ENCODE results near the gene RAPGEF3.

The RAPGEF3 gene

DNA sequence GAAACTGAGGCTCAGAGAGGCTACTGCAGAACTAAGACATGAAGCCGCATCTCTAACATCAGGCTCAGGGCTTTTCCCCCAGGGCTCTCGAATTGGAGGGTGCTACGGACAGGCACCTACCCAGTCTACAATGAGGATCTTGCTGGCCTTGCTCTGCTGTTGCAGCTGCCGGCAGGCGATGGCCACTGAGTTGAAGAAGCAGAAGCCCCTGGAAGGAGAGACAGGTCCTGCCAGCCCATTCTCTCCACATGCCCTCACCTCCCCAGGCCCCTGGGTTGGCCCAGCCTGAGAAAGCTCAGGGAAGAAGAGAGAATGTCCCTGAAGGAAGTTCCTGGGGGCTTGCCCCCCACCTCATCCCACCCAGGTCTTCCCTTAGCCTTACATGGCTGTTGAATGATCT, 30.5 kb upstream of the RAPGEF3 start:
- TF ChIP-seq ISL1 (CRISPR knock-in tag; IDR thresholded peaks at IDR 0.05) (no peak), ZFP30 (CRISPR knock-in tag; IDR thresholded peaks at IDR 0.05) (no peak), OSR1 (CRISPR knock-in tag; IDR thresholded peaks at IDR 0.05) (no peak), RARB (CRISPR knock-in tag; IDR thresholded peaks at IDR 0.05) (no peak)
- ATAC-seq = no peak

GRCh38 chr12:47787596-47788319, 29.1 kb upstream of the RAPGEF3 start:
- TF ChIP-seq BACH2 (CRISPR knock-in tag; IDR thresholded peaks at IDR 0.05; ENCODE audit: borderline replicate concordance) (no peak), ZNF565 (CRISPR knock-in tag; conservative IDR thresholded peaks at IDR 0.05; ENCODE audit: low read depth) (no peak), ZC3H10 (CRISPR knock-in tag; IDR thresholded peaks at IDR 0.05) (no peak), ZFP30 (CRISPR knock-in tag; IDR thresholded peaks at IDR 0.05) (no peak), SNAI2 (CRISPR knock-in tag; IDR thresholded peaks at IDR 0.05) (no peak), ZFP3 (CRISPR knock-in tag; IDR thresholded peaks at IDR 0.05) (no peak), RARB (CRISPR knock-in tag; IDR thresholded peaks at IDR 0.05) (no peak), OSR1 (CRISPR knock-in tag; IDR thresholded peaks at IDR 0.05) (no peak), POU6F1 (CRISPR knock-in tag; IDR thresholded peaks at IDR 0.05; ENCODE audit: borderline replicate concordance, low read depth) (no peak), TCF4 (CRISPR knock-in tag; IDR thresholded peaks at IDR 0.05; ENCODE audit: borderline replicate concordance) (no peak), PPARA (CRISPR knock-in tag; IDR thresholded peaks at IDR 0.05; ENCODE audit: borderline replicate concordance) (no peak), GLIS3 (CRISPR knock-in tag; IDR thresholded peaks at IDR 0.05) (no peak), ZNF70 (CRISPR knock-in tag; IDR thresholded peaks at IDR 0.05) (no peak), CSRNP3 (CRISPR knock-in tag; IDR thresholded peaks at IDR 0.05) (no peak), ESRRG (CRISPR knock-in tag; IDR thresholded peaks at IDR 0.05) (no peak), ZNF8 (CRISPR knock-in tag; IDR thresholded peaks at IDR 0.05) (no peak), TSHZ2 (CRISPR knock-in tag; IDR thresholded peaks at IDR 0.05) (no peak), ARNTL (CRISPR knock-in tag; IDR thresholded peaks at IDR 0.05; ENCODE audit: borderline replicate concordance, low read depth) (no peak)
- TF ChIP-seq, protein P1, sequence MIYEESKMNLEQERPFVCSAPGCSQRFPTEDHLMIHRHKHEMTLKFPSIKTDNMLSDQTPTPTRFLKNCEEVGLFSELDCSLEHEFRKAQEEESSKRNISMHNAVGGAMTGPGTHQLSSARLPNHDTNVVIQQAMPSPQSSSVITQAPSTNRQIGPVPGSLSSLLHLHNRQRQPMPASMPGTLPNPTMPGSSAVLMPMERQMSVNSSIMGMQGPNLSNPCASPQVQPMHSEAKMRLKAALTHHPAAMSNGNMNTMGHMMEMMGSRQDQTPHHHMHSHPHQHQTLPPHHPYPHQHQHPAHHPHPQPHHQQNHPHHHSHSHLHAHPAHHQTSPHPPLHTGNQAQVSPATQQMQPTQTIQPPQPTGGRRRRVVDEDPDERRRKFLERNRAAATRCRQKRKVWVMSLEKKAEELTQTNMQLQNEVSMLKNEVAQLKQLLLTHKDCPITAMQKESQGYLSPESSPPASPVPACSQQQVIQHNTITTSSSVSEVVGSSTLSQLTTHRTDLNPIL (CRISPR knock-in tag; IDR thresholded peaks at IDR 0.05; ENCODE audit: low read depth) = no peak
- TF ChIP-seq, protein P2, sequence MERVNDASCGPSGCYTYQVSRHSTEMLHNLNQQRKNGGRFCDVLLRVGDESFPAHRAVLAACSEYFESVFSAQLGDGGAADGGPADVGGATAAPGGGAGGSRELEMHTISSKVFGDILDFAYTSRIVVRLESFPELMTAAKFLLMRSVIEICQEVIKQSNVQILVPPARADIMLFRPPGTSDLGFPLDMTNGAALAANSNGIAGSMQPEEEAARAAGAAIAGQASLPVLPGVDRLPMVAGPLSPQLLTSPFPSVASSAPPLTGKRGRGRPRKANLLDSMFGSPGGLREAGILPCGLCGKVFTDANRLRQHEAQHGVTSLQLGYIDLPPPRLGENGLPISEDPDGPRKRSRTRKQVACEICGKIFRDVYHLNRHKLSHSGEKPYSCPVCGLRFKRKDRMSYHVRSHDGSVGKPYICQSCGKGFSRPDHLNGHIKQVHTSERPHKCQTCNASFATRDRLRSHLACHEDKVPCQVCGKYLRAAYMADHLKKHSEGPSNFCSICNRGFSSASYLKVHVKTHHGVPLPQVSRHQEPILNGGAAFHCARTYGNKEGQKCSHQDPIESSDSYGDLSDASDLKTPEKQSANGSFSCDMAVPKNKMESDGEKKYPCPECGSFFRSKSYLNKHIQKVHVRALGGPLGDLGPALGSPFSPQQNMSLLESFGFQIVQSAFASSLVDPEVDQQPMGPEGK (CRISPR knock-in tag; IDR thresholded peaks at IDR 0.05; ENCODE audit: borderline replicate concordance) = no peak
- ATAC-seq = no peak

DNA sequence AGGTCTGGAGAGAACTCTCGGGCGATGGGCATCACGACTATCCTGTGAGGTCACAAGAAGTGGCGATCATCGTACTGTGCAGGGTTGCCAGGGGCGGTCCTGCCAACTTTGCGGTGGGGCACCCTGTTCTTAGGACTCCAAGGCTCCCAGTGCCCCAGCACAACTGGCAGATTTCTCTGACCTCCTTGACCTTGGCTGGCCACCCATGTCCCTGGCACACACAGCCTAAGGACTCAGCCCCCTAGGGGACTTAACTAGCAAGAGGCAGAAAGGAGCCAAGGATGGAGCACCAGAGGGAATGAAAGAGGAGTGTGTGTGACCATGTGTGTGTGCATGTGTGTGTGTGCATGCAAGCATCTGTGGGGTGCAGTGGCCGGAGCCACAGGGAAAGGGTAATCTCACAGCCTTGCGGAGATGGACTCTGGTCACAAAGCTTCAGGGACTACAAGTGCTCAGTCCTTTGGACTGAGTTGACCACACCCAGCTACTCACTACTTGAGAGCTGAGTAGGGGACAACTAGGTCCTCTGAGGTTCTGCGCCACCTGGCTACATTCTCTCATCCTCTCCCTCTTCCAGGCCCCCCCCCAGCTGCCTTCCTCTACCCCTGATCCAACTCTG, 28.1 kb upstream of the RAPGEF3 start:
- no peak for ATAC-seq
- TF ChIP-seq TCF4 (CRISPR knock-in tag; IDR thresholded peaks at IDR 0.05; ENCODE audit: borderline replicate concordance) (no peak), ZNF8 (CRISPR knock-in tag; IDR thresholded peaks at IDR 0.05) (no peak), PPARA (CRISPR knock-in tag; IDR thresholded peaks at IDR 0.05; ENCODE audit: borderline replicate concordance) (no peak), ZFP3 (CRISPR knock-in tag; IDR thresholded peaks at IDR 0.05) (no peak), ZFP30 (CRISPR knock-in tag; IDR thresholded peaks at IDR 0.05) (no peak), CSDC2 (CRISPR knock-in tag; IDR thresholded peaks at IDR 0.05) (no peak), SNAI2 (CRISPR knock-in tag; IDR thresholded peaks at IDR 0.05) (no peak), ESRRG (CRISPR knock-in tag; IDR thresholded peaks at IDR 0.05) (no peak), RARB (CRISPR knock-in tag; IDR thresholded peaks at IDR 0.05) (no peak), TSHZ2 (CRISPR knock-in tag; IDR thresholded peaks at IDR 0.05) (no peak), CSRNP3 (CRISPR knock-in tag; IDR thresholded peaks at IDR 0.05) (no peak)
